ENCODE measurements around the gene AKAP8L. TPM values are rescaled to one million over a fixed set of nuclear protein-coding genes. Genes with fewer than 3 reads are reported as not detected.

Gene AKAP8L
- total and polyA plus RNA-seq, 2 donors (not counting 1 experiment from before 2014, with no cell fraction given): 18.0 to 87.0 TPM

DNA sequence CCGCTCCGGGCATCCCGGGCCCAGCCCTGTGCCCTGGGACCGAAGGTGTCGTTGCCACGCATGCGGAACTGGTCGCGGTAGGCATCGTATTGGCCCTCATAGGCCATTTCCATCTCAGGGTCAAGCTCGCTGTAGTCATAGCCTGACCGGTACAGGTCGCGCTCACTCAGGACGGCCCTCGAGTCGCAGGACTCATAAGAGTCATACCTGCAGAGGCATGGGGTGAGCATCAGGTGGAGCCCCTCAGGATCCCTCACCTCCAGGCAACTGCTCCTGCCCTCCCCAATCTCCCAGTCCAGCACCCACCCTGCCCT, 17.4 kb downstream of the AKAP8L start:
- no peak for TF ChIP-seq EZH2 (IDR thresholded peaks at IDR 0.05; ENCODE audit: low read length, missing control alignments)
- TF ChIP-seq, protein P1, sequence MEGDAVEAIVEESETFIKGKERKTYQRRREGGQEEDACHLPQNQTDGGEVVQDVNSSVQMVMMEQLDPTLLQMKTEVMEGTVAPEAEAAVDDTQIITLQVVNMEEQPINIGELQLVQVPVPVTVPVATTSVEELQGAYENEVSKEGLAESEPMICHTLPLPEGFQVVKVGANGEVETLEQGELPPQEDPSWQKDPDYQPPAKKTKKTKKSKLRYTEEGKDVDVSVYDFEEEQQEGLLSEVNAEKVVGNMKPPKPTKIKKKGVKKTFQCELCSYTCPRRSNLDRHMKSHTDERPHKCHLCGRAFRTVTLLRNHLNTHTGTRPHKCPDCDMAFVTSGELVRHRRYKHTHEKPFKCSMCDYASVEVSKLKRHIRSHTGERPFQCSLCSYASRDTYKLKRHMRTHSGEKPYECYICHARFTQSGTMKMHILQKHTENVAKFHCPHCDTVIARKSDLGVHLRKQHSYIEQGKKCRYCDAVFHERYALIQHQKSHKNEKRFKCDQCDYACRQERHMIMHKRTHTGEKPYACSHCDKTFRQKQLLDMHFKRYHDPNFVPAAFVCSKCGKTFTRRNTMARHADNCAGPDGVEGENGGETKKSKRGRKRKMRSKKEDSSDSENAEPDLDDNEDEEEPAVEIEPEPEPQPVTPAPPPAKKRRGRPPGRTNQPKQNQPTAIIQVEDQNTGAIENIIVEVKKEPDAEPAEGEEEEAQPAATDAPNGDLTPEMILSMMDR (conservative IDR thresholded peaks at IDR 0.05 in 1 of 2, IDR thresholded peaks at IDR 0.05 in 1 of 2; ENCODE audit: low read depth in 1 of 2, low read length in 2 of 2): no peak
- Histone ChIP-seq H3K36me3 (ENCODE audit: control insufficient read depth, insufficient read depth, low read length) (peaks cover 47% of the 10 kb centered on the region), H3K27ac (ENCODE audit: insufficient read depth, low read length) (no peak overlapping the region), H3K79me2 (ENCODE audit: control insufficient read depth, insufficient read depth, low read length) (peaks cover 50% of the 10 kb centered on the region), H3K4me3 (replicated peaks in 1 of 4; ENCODE audit: control extremely low read depth in 1 of 4, insufficient read depth in 1 of 4, low read depth in 3 of 4, low read length in 4 of 4) (no peak overlapping the region), H3K4me1 (ENCODE audit: control insufficient read depth, extremely low read depth, insufficient read depth, low read length) (peaks cover 2% of the 10 kb centered on the region), H3K9ac (ENCODE audit: insufficient read depth, low read length) (no peak overlapping the region), H4K20me1 (ENCODE audit: control insufficient read depth, extremely low read depth, insufficient read depth, low read length) (no peaks in the 10 kb centered on the region), H2AFZ (ENCODE audit: low read length) (no peak overlapping the region), H3K27me3 (ENCODE audit: control insufficient read depth, insufficient read depth, low read length) (no peaks in the 10 kb centered on the region), H3K4me2 (ENCODE audit: extremely low read depth, insufficient read depth, low read length) (no peak overlapping the region), H3K9me3 (ENCODE audit: control insufficient read depth, insufficient read depth, low read depth, low read length) (no peaks in the 10 kb centered on the region)
- DNase-seq (ENCODE audit: low read depth in 2 of 2): no peak

DNA sequence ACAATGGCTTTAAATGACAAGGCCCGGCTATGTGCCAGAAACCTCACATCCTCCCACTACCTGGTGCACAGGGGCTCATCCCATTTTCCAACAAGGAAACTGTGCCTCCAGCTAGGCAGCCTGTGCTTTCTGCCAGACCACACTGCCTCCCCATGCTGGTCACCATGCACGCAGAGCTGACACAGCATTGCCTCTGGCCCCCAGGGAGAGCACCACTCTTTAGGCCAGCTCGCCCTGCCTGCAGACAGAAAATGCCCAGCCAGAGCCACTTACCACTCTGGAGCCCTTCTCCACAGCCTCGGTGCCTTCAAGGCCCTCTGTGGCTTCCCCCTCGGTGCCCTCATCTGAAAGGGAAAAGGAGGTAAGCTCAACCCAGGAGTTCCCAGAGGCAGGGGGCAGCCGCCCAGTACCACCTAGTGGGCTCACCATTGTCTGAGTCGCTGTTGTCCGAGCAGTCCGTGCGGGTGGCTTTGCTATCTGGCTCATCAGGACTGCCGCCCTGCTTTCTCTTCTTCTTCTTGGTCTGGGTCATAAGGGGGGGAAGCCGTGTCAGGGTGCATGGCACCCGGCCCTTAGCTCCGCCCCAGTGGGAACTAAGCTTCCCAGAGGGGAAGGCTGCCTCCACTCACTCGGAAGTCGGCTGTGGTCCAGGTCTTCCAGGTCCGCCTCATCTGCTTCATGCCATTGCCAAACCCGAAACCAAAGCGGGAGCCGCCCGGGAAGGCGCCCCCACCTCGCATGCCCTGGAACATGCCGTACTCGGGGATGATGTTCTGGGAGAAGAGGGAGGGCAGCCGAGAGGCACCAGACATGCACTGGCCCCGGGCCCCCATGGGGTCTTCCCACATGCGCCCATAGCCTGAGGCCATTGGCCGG, 18.0 kb downstream of the AKAP8L start:
- Histone ChIP-seq H3K36me3 (ENCODE audit: control insufficient read depth, insufficient read depth, low read length) (peaks cover 50% of the 10 kb centered on the region), H3K27ac (ENCODE audit: insufficient read depth, low read length) (no peak overlapping the region), H3K4me1 (ENCODE audit: control insufficient read depth, extremely low read depth, insufficient read depth, low read length) (peaks cover 2% of the 10 kb centered on the region), H3K4me2 (ENCODE audit: extremely low read depth, insufficient read depth, low read length) (no peak overlapping the region), H2AFZ (ENCODE audit: low read length) (no peak overlapping the region), H3K4me3 (replicated peaks in 1 of 4; ENCODE audit: control extremely low read depth in 1 of 4, insufficient read depth in 1 of 4, low read depth in 3 of 4, low read length in 4 of 4) (no peak overlapping the region), H3K9me3 (ENCODE audit: control insufficient read depth, insufficient read depth, low read depth, low read length) (no peaks in the 10 kb centered on the region), H3K27me3 (ENCODE audit: control insufficient read depth, insufficient read depth, low read length) (no peaks in the 10 kb centered on the region), H3K9ac (ENCODE audit: insufficient read depth, low read length) (no peak overlapping the region), H3K79me2 (ENCODE audit: control insufficient read depth, insufficient read depth, low read length) (peaks cover 45% of the 10 kb centered on the region), H4K20me1 (ENCODE audit: control insufficient read depth, extremely low read depth, insufficient read depth, low read length) (no peaks in the 10 kb centered on the region)
- no peak for TF ChIP-seq EZH2 (IDR thresholded peaks at IDR 0.05; ENCODE audit: low read length, missing control alignments)
- TF ChIP-seq, protein P1 (conservative IDR thresholded peaks at IDR 0.05 in 1 of 2, IDR thresholded peaks at IDR 0.05 in 1 of 2; ENCODE audit: low read depth in 1 of 2, low read length in 2 of 2): no peak
- no peak for DNase-seq (ENCODE audit: low read depth in 2 of 2)

DNA sequence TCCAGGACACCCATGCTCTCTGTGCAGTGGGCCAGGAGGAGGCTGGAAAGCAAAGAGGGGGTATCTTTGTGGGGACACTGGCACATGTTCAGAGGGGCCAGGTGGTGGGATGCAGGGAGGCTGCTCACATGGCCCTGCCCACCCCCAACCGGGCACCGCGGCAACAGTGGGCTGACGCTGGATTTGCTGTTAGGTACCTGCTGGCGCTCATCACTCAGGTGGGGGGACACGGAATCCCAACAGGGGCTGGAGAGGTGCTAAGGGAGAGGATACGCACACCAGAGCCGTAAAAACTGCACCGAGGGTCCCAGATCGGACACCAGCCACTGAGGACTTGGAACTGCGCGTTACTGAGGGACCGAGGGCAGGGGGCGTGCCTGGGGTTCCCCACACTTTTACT, 19.2 kb downstream of the AKAP8L start:
- no peaks in the 10 kb centered on the region for H3K27me3 ChIP-seq (ENCODE audit: control insufficient read depth, insufficient read depth, low read length)
- H3K4me3 ChIP-seq (replicated peaks in 1 of 4; ENCODE audit: control extremely low read depth in 1 of 4, insufficient read depth in 1 of 4, low read depth in 3 of 4, low read length in 4 of 4): no peak overlapping the region
- no peak overlapping the region for H3K9ac ChIP-seq (ENCODE audit: insufficient read depth, low read length)
- peaks cover 35% of the 10 kb centered on the region for H3K79me2 ChIP-seq (ENCODE audit: control insufficient read depth, insufficient read depth, low read length)
- H3K36me3 ChIP-seq (ENCODE audit: control insufficient read depth, insufficient read depth, low read length): peaks cover 50% of the 10 kb centered on the region
- H3K27ac ChIP-seq (ENCODE audit: insufficient read depth, low read length): no peak overlapping the region
- no peak overlapping the region for H2AFZ ChIP-seq (ENCODE audit: low read length)
- no peak overlapping the region for H3K4me2 ChIP-seq (ENCODE audit: extremely low read depth, insufficient read depth, low read length)
- TF ChIP-seq EZH2 (IDR thresholded peaks at IDR 0.05; ENCODE audit: low read length, missing control alignments): no peak
- TF ChIP-seq, protein P1 (conservative IDR thresholded peaks at IDR 0.05 in 1 of 2, IDR thresholded peaks at IDR 0.05 in 1 of 2; ENCODE audit: low read depth in 1 of 2, low read length in 2 of 2): no peak
- H3K9me3 ChIP-seq (ENCODE audit: control insufficient read depth, insufficient read depth, low read depth, low read length): no peaks in the 10 kb centered on the region
- peaks cover 2% of the 10 kb centered on the region for H3K4me1 ChIP-seq (ENCODE audit: control insufficient read depth, extremely low read depth, insufficient read depth, low read length)
- no peak for DNase-seq (ENCODE audit: low read depth in 2 of 2)
- no peaks in the 10 kb centered on the region for H4K20me1 ChIP-seq (ENCODE audit: control insufficient read depth, extremely low read depth, insufficient read depth, low read length)

All from fibroblast of lung (primary cell).